Left renal cortex interstitium (tissue), 4 donors: Measurements from ENCODE around the gene COL6A3. TPM values are rescaled to one million over a fixed set of nuclear protein-coding genes. Genes with fewer than 3 reads are reported as not detected.
A peak's percentile ranks its signal among the peaks of the same experiment; 100 is the strongest.
"Not testable (repeated sequence)": the region's sequence is repeated elsewhere in the genome, so short reads cannot be mapped to it uniquely, and the experiment has no call there.

ENCODE experiments used
- DNase-seq, 4 donors: peaks; one replicate each; pipeline ENCODE4 v3.0.0-alpha.2; 2013; ENCODE audit warnings: low read depth in 4 of 4, low spot score in 2 of 4, missing footprints in 1 of 4
- polyA plus RNA-seq, 4 donors: library from polyadenylated mRNA; unstranded; fragments of 120-200 nt; gene quantifications; one replicate each; pipeline ENCODE4 v1.2.1, GENCODE V29; 2013; ENCODE audit not compliant: insufficient read length in 4 of 4

Gene COL6A3
- polyA plus RNA-seq, 4 donors, result 236 to 277 (median 260) TPM

- no peak for DNase-seq
Observed at GRCh38 chr2:237422309-237422708, 8.3 kb upstream of the COL6A3 start.

DNA sequence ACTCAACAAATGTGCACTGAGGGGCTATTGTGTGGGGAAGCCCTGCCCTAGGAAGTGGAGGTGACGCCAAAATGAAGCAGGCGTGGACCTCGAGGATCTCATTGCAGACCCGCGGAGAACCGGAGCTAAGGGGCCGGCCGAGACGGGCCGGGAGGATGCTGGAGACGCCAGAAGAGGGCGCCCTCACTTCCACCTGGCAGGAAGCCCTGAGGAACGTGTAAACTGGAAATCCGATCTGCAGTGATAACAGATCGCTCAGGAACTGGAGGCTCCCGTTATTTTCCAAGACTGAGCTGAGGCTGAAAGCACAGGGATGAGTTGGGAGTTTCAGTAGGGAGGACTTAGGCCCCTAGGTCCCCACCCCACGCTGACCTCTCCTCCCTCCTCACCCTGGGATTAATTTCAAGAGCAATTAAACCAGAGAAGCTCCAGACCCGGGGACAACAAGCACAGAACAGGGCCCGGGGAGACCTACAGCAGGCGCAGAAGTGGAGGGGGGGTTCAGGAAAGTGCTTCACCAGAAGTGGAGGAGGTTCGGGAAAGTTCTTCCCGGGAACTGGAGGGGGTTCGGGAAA, 7.7 kb upstream of the COL6A3 start:
- peak in 2 of 4 donors; percentile 75 to 82 for DNase-seq

GRCh38 chr2:237418300-237418699, 4.3 kb upstream of the COL6A3 start:
- DNase-seq, result no peak

- DNase-seq, result no peak
Observed at GRCh38 chr2:237412988-237413776, 782 bp downstream of the COL6A3 start.

- DNase-seq, result no peak
Observed at GRCh38 chr2:237412646-237412987, 1.3 kb downstream of the COL6A3 start.

DNA sequence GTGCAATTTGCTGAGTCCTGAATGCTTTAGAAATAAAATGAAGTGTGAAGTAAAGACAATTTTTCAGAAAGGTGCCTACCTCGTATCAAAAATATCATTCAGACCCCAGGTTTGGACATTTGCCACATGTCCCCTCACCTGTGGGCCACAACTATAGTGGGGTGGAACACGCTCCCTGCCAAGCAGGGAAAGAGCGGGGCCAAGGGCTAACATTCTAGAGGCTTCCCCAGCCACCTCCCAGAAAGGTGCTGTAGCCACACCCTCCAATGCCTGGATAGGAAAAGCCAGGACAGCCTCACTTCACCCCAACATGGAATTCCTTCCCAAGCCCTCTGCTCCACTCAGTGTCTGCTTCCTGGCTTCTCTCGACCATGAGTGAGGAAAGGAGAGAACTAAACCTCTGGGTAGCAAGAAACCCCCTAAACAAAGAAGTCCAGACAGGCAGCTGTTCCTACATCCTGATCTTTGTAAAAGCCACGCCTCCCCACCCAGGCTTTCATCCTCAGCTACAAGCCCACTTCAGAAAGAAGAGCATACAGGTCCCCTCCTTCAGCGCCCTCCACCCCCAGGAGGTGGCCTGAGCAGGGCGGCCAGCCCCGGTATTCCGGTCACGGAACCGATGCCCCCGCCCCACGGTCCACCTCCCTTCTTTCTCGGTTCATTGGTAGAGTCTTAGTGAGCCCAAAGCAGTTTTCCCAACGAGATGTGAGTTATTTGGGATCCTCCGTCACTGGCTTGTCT, 2.1 kb downstream of the COL6A3 start:
- DNase-seq, result no peak

- no peak for DNase-seq
Observed at GRCh38 chr2:237411092-237411601, 2.8 kb downstream of the COL6A3 start.

- not testable (repeated sequence) for DNase-seq
Observed at GRCh38 chr2:237409263-237409662, 4.7 kb downstream of the COL6A3 start.

DNA sequence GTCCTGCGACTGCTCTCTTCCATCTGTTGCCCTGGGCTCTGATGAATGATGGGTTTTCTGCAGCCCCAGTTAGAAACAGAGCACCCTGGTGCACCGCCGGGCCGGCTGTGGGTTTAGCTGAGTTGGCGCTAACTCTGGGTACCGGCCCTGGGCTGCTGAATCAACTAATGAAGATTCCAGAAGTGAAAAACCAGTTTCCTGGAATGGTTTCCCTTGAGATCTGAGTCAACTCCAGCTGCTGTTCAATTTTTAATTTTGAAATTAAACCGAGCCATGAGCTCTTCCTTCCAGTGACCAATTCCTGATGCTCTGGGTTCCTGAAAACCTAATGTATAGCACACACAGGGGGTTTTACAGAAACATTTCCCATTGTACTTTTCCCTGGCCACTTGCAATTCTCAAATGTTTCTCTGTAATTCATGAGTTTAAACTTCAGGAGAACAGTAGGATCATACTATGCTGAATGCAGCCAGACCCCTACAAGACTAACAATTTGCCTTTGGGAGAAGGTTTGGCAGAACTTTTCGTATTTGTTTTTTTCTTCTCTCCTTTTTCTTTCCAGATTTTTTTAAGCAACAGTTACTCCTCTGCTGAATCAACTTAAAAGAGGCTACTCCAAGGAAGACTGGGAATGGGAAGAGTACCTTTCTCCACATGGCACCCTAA, 5.5 kb downstream of the COL6A3 start:
- DNase-seq, result no peak

GRCh38 chr2:237407700-237408099, 6.3 kb downstream of the COL6A3 start:
- no peak for DNase-seq

DNA sequence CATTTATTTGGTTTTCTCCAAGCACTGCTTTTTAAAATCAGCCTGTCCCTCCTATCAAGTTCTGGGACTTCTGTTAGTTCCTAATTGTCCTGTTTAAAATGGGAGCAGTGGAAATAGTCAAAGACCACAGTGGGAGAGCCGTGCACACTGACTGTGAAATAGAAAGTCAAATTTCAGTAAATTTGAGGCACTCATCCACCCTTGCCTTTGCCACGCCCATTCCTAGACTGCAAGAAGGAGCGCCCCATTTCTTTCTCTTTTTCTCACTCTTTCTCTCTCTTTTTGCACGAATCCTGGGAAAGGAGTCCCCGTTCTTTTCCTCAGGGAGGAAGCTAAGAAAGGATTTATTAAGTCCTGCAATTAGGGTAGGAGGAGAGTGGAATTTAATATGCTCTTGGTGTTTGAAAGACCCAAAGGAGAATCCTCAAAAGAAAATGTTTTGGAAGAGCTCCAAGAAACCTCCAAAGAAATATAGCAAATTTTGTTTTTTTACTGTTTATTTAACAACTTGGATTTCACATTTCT, 7.5 kb downstream of the COL6A3 start:
- no peak for DNase-seq

GRCh38 chr2:237405605-237406004, 8.4 kb downstream of the COL6A3 start:
- DNase-seq, result no peak

DNA sequence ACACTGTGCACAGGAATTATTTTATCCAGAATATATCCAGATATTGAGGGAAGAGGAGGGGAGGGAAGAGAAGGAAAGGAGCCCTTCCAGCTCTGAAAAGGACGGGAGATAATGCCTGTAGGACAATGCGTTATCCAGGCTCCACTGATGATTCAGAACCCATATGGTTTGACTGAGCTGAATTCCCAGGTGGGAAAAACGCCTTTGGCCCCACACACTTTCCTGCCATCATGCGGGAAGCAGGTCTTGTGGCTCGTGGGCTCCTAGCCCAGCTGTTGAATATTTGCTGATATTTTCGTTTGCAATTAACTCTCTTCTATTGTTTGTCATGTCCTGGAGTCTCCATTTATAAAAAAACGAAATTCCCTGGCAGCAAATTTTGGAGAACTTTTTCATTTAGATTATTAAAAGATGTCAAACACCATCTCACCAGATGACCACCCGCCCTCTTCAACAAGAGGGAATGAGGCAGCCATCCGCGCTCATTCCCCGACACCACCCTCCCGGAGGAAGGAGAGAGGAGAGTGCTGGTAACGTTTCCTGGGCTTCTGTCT, 8.9 kb downstream of the COL6A3 start:
- DNase-seq, result no peak

DNA sequence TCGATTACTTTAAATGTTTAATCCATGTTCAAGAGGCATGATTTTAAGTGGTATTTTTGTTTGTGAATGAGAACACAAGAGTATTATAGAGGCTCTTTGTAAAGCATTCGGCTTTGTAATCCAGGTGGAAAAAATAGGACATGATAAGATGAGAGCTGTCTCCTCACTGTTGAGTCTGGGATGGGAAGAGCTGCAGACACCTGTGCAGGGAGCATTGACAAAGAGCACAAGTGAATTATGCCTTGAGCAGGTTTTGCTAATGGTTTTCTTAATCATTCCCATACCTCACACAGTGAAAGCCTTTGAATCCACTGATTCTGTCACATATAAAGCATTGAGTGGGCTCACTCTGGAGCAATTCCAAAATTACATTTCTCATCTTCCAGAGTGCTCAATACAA, 9.6 kb downstream of the COL6A3 start:
- no peak for DNase-seq

DNA sequence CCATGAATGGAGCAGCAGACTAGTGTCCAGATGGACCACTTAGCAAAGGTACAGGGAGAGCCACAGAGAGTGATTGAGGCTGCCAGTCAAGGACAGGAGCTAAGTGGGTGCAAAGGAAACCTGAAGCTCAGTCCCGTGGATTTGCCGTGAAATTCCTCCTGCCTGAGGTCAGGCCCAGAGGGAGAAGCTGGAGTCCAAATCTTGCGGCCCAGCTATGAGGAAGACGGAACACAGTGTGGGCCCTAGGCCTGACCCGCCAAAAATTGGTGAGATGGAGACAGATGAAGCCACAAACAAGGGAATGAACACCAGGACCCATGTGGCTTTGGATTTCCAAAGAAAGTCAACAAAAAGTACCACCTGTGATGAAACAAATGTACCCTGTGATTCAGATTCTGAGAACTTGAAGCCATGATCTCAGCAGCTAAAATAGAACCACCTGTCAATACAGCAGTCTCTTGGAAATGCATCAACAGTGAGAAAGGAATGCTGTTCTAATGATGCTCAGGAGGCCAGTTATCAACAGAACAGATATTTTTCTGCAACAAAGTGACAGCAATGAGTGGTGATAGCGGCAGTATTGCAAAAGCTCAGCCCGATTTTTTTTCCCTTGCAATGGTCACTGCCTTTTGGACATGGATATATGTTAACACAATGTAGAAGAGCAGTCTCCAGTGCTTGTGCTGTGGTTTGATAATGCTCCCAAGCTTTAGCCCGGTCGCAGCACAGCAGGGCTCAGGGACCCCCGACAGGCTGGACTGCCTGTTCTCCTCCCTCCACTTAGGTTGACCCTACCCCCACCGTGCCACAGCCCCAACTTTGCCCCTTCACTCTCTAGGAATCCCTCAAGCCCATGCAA, 10.7 kb downstream of the COL6A3 start:
- DNase-seq, result no peak

GRCh38 chr2:237400199-237400598, 13.8 kb downstream of the COL6A3 start:
- no peak for DNase-seq

- DNase-seq, result no peak
Observed at GRCh38 chr2:237397072-237397471, 16.9 kb downstream of the COL6A3 start.

DNA sequence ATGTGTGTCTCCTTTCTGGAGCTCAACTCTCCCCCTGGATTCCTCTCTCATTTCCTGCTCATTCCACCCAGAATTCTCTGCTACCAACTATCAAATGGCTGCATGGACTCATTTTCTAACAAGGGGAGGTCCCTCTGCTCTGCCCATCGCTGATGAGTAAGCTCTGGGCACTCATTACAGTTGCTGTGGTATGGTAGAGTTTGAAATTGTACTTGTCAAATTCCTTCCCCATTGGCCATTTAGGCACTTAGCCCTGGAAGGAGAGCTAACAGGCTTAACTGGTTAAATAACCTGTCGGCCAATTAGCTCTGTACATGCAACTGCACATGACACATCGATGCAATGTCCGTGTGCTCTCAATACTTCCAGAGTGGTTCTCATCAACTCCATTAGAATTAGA, 20.4 kb downstream of the COL6A3 start:
- DNase-seq, result no peak

DNA sequence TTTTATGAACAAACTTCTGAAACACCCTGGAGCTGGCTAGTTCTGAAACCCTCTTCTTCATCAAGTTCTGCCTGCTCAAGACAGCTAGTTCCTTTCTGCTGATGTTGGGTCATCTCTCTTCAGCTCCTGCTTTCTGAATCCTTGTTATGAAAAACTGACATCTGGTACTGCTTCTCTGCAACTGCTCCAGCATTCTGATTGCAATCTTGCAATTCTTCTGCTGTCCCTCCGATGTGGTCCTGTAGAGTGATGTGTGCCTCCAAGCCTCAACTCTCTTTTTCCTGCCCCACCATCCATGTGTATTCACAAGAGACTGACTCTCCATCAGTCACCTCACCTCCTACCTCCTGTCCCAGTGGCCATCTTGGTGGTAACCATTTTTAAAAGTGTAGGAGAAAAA, 21.8 kb downstream of the COL6A3 start:
- DNase-seq, result no peak

GRCh38 chr2:237391140-237391539, 22.8 kb downstream of the COL6A3 start:
- DNase-seq, result no peak
